Transverse colon (tissue), 4 donors: ENCODE data around the gene ZFAND3. TPM values are rescaled to one million over a fixed set of nuclear protein-coding genes. Genes with fewer than 3 reads are reported as not detected.

Experiments
- DNase-seq: peaks from one replicate; pipeline ENCODE4 v3.0.0-alpha.2; 2019
- H3K27ac ChIP-seq, 4 donors: fragments of 200-600 bp; sonication (generic); 2 replicates each; pipeline ENCODE4 v1.5.1; 2016 to 2018; ENCODE audit warnings: inconsistent platforms in 4 of 4
- H3K27me3 ChIP-seq: fragments of 200-600 bp; sonication (generic); 2 replicates; pipeline ENCODE4 v1.5.1; 2017; ENCODE audit warnings: inconsistent platforms
- H3K36me3 ChIP-seq, 4 donors: fragments of 200-600 bp; sonication (generic); 2 replicates each; pipeline ENCODE4 v1.5.1; 2017 to 2019; ENCODE audit warnings: inconsistent platforms in 4 of 4
- H3K4me1 ChIP-seq, 4 donors: fragments of 200-600 bp; sonication (generic); 2 replicates each; pipeline ENCODE4 v1.5.1; 2017 to 2020; ENCODE audit warnings: inconsistent platforms in 4 of 4
- H3K4me3 ChIP-seq, 4 donors: fragments of 200-600 bp; sonication (generic); 1 replicate in 1 of 4; 2 replicates in 3 of 4; pipeline versions ENCODE4 v1.5.1 to v1.6.1; 2017 to 2019; ENCODE audit warnings: inconsistent platforms in 4 of 4
- H3K9me3 ChIP-seq, 2 donors: fragments of 200-600 bp; sonication (generic); 2 replicates each; pipeline ENCODE4 v1.5.1; 2017 to 2019; ENCODE audit warnings: inconsistent platforms in 2 of 2
- CTCF ChIP-seq, 5 experiments: fragments of 200-600 bp in 3 of 5; fragments of 450-650 bp in 2 of 5; sonication (generic) in 3 of 5; IDR thresholded peaks; 1 replicate in 2 of 5; 2 replicates in 3 of 5; pipeline ENCODE4 v1.5.1; 2016 to 2017; ENCODE audit warnings: antibody characterized with exemption in 5 of 5, inconsistent platforms in 3 of 5, mild to moderate bottlenecking in 2 of 5, moderate library complexity in 1 of 5
- EP300 ChIP-seq: sonication (generic); formaldehyde crosslinking; IDR thresholded peaks from one replicate; pipeline ENCODE4 v1.6.1; 2017; ENCODE audit warnings: antibody characterized with exemption, low read depth
- POLR2A ChIP-seq: fragments of 450-650 bp; IDR thresholded peaks from one replicate; pipeline ENCODE4 v1.6.1; 2016; ENCODE audit warnings: antibody characterized with exemption, mild to moderate bottlenecking, moderate library complexity
- POLR2AphosphoS5 ChIP-seq, 3 donors: sonication (generic); formaldehyde crosslinking; IDR thresholded peaks; one replicate each; pipeline ENCODE4 v1.6.1; 2016; ENCODE audit warnings: antibody characterized with exemption in 3 of 3
- WGBS, 2 donors: methylation state at CpG; one replicate each; pipeline ENCODE4 v1.1.5; 2018; ENCODE audit warnings: low coverage in 1 of 2; 5-methylcytosine and 5-hydroxymethylcytosine counted together
- in situ Hi-C, 4 donors: fragments of 200-750 bp; cut with MboI; loops; one replicate each; pipeline versions ENCODE4 v1.15.0 to v1.15.1; 2017; ENCODE audit warnings: low sequenced_read_pairs in 3 of 4, low pct_ligation_motif_present in 1 of 4, low pct_unique_long_range_greater_than_20kb in 1 of 4
- intact Hi-C: fragments of 100-400 bp; cut with DNase I; formaldehyde crosslinking; loops from one replicate; pipeline ENCODE4 v1.15.1; 2023; ENCODE audit warnings: low total_unique reads
- total RNA-seq, 4 donors: library from RNA; depleted of rRNA; stranded (reverse); fragments of >200 nt; gene quantifications; one replicate each; pipeline ENCODE4 v1.1.0, GENCODE V29; 2016

ZFAND3 gene
- total RNA-seq, 4 donors from 2014 or later = 20.5 to 83.4 (median 36.5) TPM

GRCh38 chr6:38105066-38105465 lies 285.5 kb downstream of the ZFAND3 start:
- no peak overlapping the region for H3K4me3 ChIP-seq
- TF ChIP-seq EP300 = no peak
- no peak for TF ChIP-seq CTCF (IDR thresholded peaks at IDR 0.05)
- TF ChIP-seq POLR2A = no peak
- TF ChIP-seq POLR2AphosphoS5 (IDR thresholded peaks at IDR 0.05) = no peak
- in situ Hi-C loops (no loop called here), intact Hi-C loops (no loop called here)
- H3K9me3 ChIP-seq = no peaks in the 10 kb centered on the region
- WGBS, 2 donors = 98 to 100% methylated on average over 1 to 3 of the region's 3 CpGs
- no peaks in the 10 kb centered on the region for H3K36me3 ChIP-seq
- H3K27me3 ChIP-seq = no peaks in the 10 kb centered on the region
- no peak overlapping the region for H3K27ac ChIP-seq
- no peak for DNase-seq
- H3K4me1 ChIP-seq = peaks cover 0 to 1% (median 0%) of the 10 kb centered on the region in 4 donors

DNA sequence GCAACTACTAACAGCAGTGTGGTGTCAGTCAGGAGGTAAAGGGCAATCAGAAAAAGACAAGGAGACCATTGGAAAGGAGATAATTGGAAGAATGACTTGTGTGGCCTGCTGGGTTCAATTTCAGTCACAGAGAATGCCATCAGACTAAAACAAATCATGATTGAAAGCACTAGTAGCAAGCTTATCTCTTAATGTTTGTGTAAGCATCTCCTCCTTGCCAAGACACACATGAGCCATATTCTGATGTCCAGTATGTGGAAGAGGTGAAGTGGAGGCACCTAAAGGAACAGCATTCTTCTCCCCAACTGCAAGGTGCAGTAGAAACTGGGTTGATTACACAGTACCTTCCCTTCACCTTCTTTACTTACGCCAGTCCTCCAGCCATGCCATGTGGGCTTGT lies 287.5 kb downstream of the ZFAND3 start:
- 83 to 100% methylated on average over 1 of the region's 1 CpG for WGBS, 2 donors
- no peaks in the 10 kb centered on the region for H3K27me3 ChIP-seq
- in situ Hi-C loops = no loop called here
- peaks cover 0 to 10% (median 5%) of the 10 kb centered on the region in 4 donors for H3K4me1 ChIP-seq
- intact Hi-C loops = no loop called here
- no peak overlapping the region for H3K27ac ChIP-seq
- no peak overlapping the region for H3K4me3 ChIP-seq
- no peaks in the 10 kb centered on the region for H3K36me3 ChIP-seq
- TF ChIP-seq POLR2AphosphoS5 (IDR thresholded peaks at IDR 0.05) (no peak), POLR2A (no peak), CTCF (IDR thresholded peaks at IDR 0.05) (no peak)
- no peak for DNase-seq
- H3K9me3 ChIP-seq = no peaks in the 10 kb centered on the region

- no peak for TF ChIP-seq CTCF (IDR thresholded peaks at IDR 0.05)
- no peak for TF ChIP-seq POLR2A
- no peak for TF ChIP-seq POLR2AphosphoS5 (IDR thresholded peaks at IDR 0.05)
- TF ChIP-seq EP300 = no peak
- Histone ChIP-seq H3K4me3 (no peak overlapping the region), H3K27ac (no peak overlapping the region), H3K9me3 (no peaks in the 10 kb centered on the region), H3K27me3 (no peaks in the 10 kb centered on the region), H3K4me1 (peaks cover 0 to 16% (median 7%) of the 10 kb centered on the region in 4 donors), H3K36me3 (no peaks in the 10 kb centered on the region)
- 33 to 55% methylated on average over 2 to 8 of the region's 8 CpGs for WGBS, 2 donors
- no peak for DNase-seq
- intact Hi-C loops = no loop called here
- in situ Hi-C loops = no loop called here
Observed at GRCh38 chr6:38110481-38110971, 291.0 kb downstream of the ZFAND3 start.

GRCh38 chr6:38112181-38112580 lies 292.7 kb downstream of the ZFAND3 start:
- no peaks in the 10 kb centered on the region for H3K27me3 ChIP-seq
- 87 to 93% methylated on average over 5 of the region's 5 CpGs for WGBS, 2 donors
- in situ Hi-C loops (no loop called here), intact Hi-C loops (no loop called here)
- H3K4me3 ChIP-seq = no peak overlapping the region
- no peak overlapping the region for H3K27ac ChIP-seq
- no peak for DNase-seq
- no peaks in the 10 kb centered on the region for H3K36me3 ChIP-seq
- H3K9me3 ChIP-seq = no peaks in the 10 kb centered on the region
- TF ChIP-seq EP300 (no peak), POLR2A (no peak), CTCF (IDR thresholded peaks at IDR 0.05) (no peak), POLR2AphosphoS5 (IDR thresholded peaks at IDR 0.05) (no peak)
- H3K4me1 ChIP-seq = peaks cover 0 to 16% (median 7%) of the 10 kb centered on the region in 4 donors
